RWPE2 (cell line): ENCODE results near the gene SLC30A2.
A peak's percentile ranks its signal among the peaks of the same experiment; 100 is the strongest.

Experiments
- ATAC-seq: fragments of 200-7000 bp; cut with Tn5 transposase; 3 replicates; pipeline ENCODE4 v1.9.1; 2021; ENCODE audit warnings: low read depth
- DNase-seq: peaks from one replicate; pipeline ENCODE4 v3.0.0-alpha.2; 2020; ENCODE audit warnings: low spot score
- H3K27ac ChIP-seq: fragments of 450-650 bp; 2 replicates; pipeline ENCODE4 v1.5.1; 2017; ENCODE audit warnings: mild to moderate bottlenecking; ENCODE audit not compliant: poor library complexity, severe bottlenecking
- H3K27me3 ChIP-seq: fragments of 250-450 bp; sonication (Bioruptor Pico); 2 replicates; pipeline ENCODE4 v1.5.1; 2021; ENCODE audit warnings: mild to moderate bottlenecking, moderate library complexity; ENCODE audit not compliant: insufficient read depth, poor library complexity, severe bottlenecking
- H3K36me3 ChIP-seq: fragments of 250-450 bp; sonication (Bioruptor Pico); 2 replicates; pipeline ENCODE4 v1.5.1; 2020; ENCODE audit warnings: low read depth, mild to moderate bottlenecking, moderate library complexity
- H3K4me1 ChIP-seq: fragments of 250-450 bp; sonication (Bioruptor Pico); 2 replicates; pipeline ENCODE4 v1.5.1; 2021; ENCODE audit warnings: mild to moderate bottlenecking, moderate library complexity; ENCODE audit not compliant: insufficient read depth, poor library complexity, severe bottlenecking
- H3K4me3 ChIP-seq: fragments of 250-450 bp; sonication (Bioruptor Pico); 2 replicates; pipeline ENCODE4 v1.5.1; 2021; ENCODE audit warnings: mild to moderate bottlenecking, moderate library complexity; ENCODE audit not compliant: severe bottlenecking
- H3K9me3 ChIP-seq: fragments of 250-450 bp; sonication (Bioruptor Pico); 2 replicates; pipeline ENCODE4 v1.5.1; 2021; ENCODE audit warnings: mild to moderate bottlenecking, moderate library complexity; ENCODE audit not compliant: severe bottlenecking
- TF ChIP-seq, protein P1 (sequence below): fragments of 450-650 bp; IDR thresholded peaks from one replicate; pipeline ENCODE4 v1.5.1; 2017; ENCODE audit warnings: mild to moderate bottlenecking, moderate library complexity; ENCODE audit not compliant: poor library complexity, severe bottlenecking

SLC30A2 gene

DNA sequence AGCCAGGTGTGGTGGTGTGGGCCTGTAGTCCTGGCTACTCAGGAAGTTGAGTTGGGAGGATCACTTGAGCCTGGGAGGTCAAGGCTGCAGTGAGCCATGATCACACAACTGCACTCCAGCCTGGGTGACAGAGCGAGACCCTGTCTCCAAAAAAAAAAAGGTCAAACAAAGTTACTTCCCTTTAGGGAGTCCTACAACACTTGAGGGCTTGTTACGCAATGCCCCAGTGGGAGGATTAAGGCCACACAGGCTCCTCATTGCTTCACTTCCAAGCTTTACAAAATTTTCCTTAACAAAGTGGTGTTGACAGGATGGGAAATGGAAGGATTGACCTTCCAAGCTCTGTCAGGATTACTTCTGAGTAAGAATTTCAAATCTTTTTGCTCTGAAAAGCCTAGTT lies 30.6 kb downstream of the SLC30A2 start:
- TF ChIP-seq, protein P1, sequence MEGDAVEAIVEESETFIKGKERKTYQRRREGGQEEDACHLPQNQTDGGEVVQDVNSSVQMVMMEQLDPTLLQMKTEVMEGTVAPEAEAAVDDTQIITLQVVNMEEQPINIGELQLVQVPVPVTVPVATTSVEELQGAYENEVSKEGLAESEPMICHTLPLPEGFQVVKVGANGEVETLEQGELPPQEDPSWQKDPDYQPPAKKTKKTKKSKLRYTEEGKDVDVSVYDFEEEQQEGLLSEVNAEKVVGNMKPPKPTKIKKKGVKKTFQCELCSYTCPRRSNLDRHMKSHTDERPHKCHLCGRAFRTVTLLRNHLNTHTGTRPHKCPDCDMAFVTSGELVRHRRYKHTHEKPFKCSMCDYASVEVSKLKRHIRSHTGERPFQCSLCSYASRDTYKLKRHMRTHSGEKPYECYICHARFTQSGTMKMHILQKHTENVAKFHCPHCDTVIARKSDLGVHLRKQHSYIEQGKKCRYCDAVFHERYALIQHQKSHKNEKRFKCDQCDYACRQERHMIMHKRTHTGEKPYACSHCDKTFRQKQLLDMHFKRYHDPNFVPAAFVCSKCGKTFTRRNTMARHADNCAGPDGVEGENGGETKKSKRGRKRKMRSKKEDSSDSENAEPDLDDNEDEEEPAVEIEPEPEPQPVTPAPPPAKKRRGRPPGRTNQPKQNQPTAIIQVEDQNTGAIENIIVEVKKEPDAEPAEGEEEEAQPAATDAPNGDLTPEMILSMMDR, result no peak
- ATAC-seq (no peak), DNase-seq (no peak)
- H3K4me3 ChIP-seq, result no peak overlapping the region
- peaks cover 5% of the 10 kb centered on the region for H3K4me1 ChIP-seq
- H3K9me3 ChIP-seq, result no peaks in the 10 kb centered on the region
- H3K36me3 ChIP-seq, result no peaks in the 10 kb centered on the region
- no peak overlapping the region for H3K27ac ChIP-seq
- H3K27me3 ChIP-seq, result no peaks in the 10 kb centered on the region

- Histone ChIP-seq H3K36me3 (no peaks in the 10 kb centered on the region), H3K4me3 (no peak overlapping the region), H3K27ac (no peak overlapping the region), H3K27me3 (no peaks in the 10 kb centered on the region), H3K9me3 (no peaks in the 10 kb centered on the region), H3K4me1 (no peaks in the 10 kb centered on the region)
- no peak for DNase-seq
- TF ChIP-seq, protein P1, result no peak
- no peak for ATAC-seq
These were observed 31.7 kb downstream of the SLC30A2 start for GRCh38 chr1:26014179-26014578.

DNA sequence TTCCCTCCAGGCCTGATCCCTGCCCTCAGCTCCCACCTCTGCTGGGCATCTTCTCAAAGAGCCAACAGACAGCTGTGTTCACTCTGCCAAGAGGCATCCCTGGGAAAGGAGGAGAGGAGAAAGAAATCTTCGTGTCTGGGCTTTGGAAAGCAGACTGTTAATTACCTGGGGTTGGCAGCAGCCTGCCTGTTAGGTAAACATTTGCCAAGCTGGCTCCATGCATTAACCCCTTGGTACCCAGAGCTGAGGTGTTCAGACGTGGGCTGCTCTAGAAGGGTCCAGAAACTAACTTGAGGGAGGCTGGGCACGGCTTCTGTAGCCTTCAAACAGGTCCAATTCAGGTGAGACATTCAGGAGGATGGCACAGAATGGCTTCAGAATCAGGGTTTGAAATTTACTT lies 33.1 kb downstream of the SLC30A2 start:
- Histone ChIP-seq H3K27ac (no peak overlapping the region), H3K9me3 (no peaks in the 10 kb centered on the region), H3K27me3 (no peaks in the 10 kb centered on the region), H3K4me1 (no peaks in the 10 kb centered on the region), H3K4me3 (no peak overlapping the region), H3K36me3 (no peaks in the 10 kb centered on the region)
- TF ChIP-seq, protein P1, result no peak
- ATAC-seq (no peak), DNase-seq (no peak)

GRCh38 chr1:26010825-26011224 lies 35.1 kb downstream of the SLC30A2 start:
- DNase-seq, result no peak
- ATAC-seq, result no peak
- no peaks in the 10 kb centered on the region for H3K4me1 ChIP-seq
- no peak overlapping the region for H3K27ac ChIP-seq
- no peaks in the 10 kb centered on the region for H3K9me3 ChIP-seq
- H3K27me3 ChIP-seq, result no peaks in the 10 kb centered on the region
- H3K36me3 ChIP-seq, result no peaks in the 10 kb centered on the region
- TF ChIP-seq, protein P1, result no peak
- H3K4me3 ChIP-seq, result no peak overlapping the region

DNA sequence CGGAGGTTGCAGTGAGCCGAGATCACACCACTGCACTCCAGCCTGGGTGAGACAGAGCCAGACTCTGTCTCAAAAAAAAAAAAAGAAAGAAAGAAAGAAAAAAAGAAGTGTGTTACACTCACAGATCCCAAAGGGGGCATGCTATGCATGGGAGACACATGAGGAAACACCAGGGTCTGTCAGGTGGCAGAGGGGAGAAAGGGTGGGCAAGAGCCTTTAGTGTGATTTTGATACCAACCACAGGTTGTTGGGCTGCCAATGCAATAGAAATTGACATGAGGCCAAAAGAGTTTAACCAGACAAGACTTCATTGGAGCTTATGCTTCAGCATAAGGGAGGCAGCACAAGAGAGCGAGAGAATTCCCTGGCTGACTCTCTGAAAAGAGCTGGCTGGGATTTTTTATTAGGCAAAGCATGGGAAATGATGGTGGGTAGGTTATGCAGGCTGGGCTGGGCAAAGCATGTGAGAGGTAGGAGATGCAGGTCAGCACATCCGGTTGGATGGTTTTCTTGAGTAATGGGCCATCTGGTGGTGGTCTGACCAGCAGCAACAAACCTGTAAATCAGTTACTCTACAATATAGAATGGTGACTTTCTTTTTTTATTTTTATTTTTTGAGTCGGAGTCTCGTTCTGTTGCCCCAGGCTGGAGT lies 36.0 kb downstream of the SLC30A2 start:
- Histone ChIP-seq H3K27ac (no peak overlapping the region), H3K36me3 (no peaks in the 10 kb centered on the region), H3K9me3 (no peaks in the 10 kb centered on the region), H3K4me3 (no peak overlapping the region), H3K4me1 (no peaks in the 10 kb centered on the region), H3K27me3 (no peaks in the 10 kb centered on the region)
- TF ChIP-seq, protein P1, result peak; percentile 49
- DNase-seq (no peak), ATAC-seq (peak; percentile 62)
